GM18951 (cell line): Measurements from ENCODE around the gene DCBLD2.

ENCODE experiments used
- POLR2A ChIP-seq: IDR thresholded peaks from 4 replicates; pipeline ENCODE4 v1.6.1; 2011; ENCODE audit warnings: mild to moderate bottlenecking; ENCODE audit not compliant: insufficient read length, insufficient read depth; ENCODE audit errors: extremely low read depth
- in situ Hi-C: fragments of 300-500 bp; cut with MboI; formaldehyde crosslinking; loops from one replicate; pipeline ENCODE4 v1.12.0; 2022; ENCODE audit warnings: low sequenced_read_pairs, mixed read lengths, inconsistent platforms; ENCODE audit not compliant: unreplicated experiment

The DCBLD2 gene

GRCh38 chr3:98755601-98756000, 145.9 kb downstream of the DCBLD2 start:
- in situ Hi-C loops: no loop called here
- TF ChIP-seq POLR2A: no peak

DNA sequence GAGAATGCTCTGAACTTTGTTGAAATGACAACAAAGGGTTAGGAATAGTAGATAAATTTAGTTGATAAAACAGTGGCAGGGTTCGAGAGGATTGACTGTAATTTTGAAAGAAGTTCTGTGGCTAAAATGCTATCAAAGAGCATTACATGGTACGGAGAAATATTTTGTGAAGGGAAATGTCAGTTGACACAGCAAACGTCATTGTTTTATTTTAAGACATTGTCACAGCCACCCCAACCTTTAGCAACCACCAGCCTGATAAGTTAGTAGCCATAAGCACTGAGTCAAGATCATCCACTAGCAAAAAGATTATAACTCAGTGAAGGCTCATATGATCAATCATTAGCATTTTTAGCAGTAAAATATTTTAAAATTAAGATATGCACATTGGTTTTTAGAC, 147.0 kb downstream of the DCBLD2 start:
- TF ChIP-seq POLR2A: no peak
- in situ Hi-C loops: no loop called here

DNA sequence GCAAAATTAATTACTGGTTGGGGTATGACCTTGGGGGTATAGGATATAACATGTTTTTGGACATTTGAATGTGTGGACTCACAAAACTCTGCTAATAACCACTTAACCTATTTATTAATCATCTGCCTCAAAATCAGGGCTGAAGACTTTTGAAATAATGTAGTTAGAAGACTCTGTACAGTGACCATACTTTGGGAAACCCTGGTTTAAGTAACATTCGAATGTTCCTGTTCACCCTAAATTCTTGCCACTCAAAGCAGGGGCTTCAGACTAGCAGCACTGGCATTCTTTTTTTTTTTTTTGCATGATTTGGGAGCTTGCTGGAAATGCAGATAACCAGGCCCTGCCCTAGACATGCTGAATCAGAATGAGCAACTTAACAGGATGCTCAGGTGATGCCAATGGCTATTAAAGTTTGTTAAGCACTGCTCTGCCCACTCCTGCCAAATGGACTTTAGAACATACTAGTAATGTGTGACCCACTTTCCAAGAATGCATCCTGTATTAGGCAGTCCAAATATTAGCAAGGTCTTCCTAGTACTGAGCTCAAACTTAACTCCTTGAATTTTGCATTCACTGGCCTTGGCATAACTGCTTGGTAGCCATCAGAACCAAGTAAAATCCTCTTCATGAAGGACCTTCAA, 151.1 kb downstream of the DCBLD2 start:
- in situ Hi-C loops: no loop called here
- TF ChIP-seq POLR2A: no peak

DNA sequence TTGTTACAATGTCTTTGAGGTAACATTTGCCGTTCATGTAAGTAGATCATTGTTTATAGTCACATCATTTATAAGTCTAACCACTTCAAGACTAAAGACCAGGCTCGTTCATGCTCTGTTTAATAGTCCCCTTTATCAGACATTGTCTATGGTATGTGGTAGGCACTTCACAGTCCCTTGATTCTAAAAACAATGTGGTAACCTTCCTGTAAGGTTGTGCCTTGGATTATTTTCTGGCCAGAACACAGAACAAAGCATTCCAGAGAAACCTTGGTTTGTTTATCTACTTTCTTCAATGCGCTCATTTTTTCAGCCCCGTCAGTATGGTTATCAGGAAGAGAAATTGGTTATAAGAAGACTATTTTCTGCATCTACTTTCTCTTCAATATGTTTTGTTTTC, 154.6 kb downstream of the DCBLD2 start:
- no peak for TF ChIP-seq POLR2A
- in situ Hi-C loops: no loop called here

- in situ Hi-C loops: no loop called here
- TF ChIP-seq POLR2A: no peak
These were observed 155.4 kb downstream of the DCBLD2 start for GRCh38 chr3:98746122-98746521.
